Aortic smooth muscle cell (primary cell): ENCODE measurements around the gene MRPL18. TPM values are rescaled to one million over a fixed set of nuclear protein-coding genes. Genes with fewer than 3 reads are reported as not detected.

Experiments used
- total RNA-seq: library from RNA; depleted of rRNA; stranded (reverse); fragments of >200 nt; gene quantifications from 2 replicates; pipeline ENCODE4 v1.2.3, GENCODE V29; 2014

The MRPL18 gene
- 66.6 and 78.7 TPM in 2 replicates for total RNA-seq

GRCh38 chr6:159790149-159790955, at the start of gene MRPL18:
TSS of gene MRPL18 (plus strand) at chr6:159790467. CDS start at chr6:159790588, 121 bp downstream.

GRCh38 chr6:159761873-159762680, 28.2 kb upstream of the MRPL18 start, which contains the start of gene ACAT2:
TSS of gene ACAT2 (plus strand) at chr6:159762045. CDS start at chr6:159762088, 43 bp downstream.

GRCh38 chr6:159789377-159790148, 704 bp upstream of the MRPL18 start, which contains the start of gene TCP1:
TSS of gene TCP1 (minus strand) at chr6:159789602. CDS start at chr6:159789468, 134 bp downstream.

GRCh38 chr6:159800141-159800865, 10.0 kb downstream of the MRPL18 start, which contains the start of gene PNLDC1:
TSS of gene PNLDC1 (plus strand) at chr6:159800276. CDS start at chr6:159800308, 32 bp downstream.

Other genes starting within 250 kb of the MRPL18 start
- gene SOD2, start 97.2 kb upstream of the MRPL18 start, total RNA-seq, result 118 and 186 TPM in 2 replicates
- 82.0 and 84.5 TPM in 2 replicates for gene WTAP, start 63.0 kb upstream of the MRPL18 start, total RNA-seq
- gene ACAT2, start 28.4 kb upstream of the MRPL18 start, total RNA-seq, result 59.5 and 63.2 TPM in 2 replicates
- gene TCP1, start 865 bp upstream of the MRPL18 start, total RNA-seq, result 210 and 217 TPM in 2 replicates
- gene PNLDC1, start 9.8 kb downstream of the MRPL18 start, total RNA-seq, result not detected in 2 replicates
- under 0.01 TPM in 2 replicates for gene MAS1, start 100.5 kb downstream of the MRPL18 start, total RNA-seq
- 191 and 208 TPM in 2 replicates for gene IGF2R, start 178.6 kb downstream of the MRPL18 start, total RNA-seq